ENCODE measurements around the gene EML1.

Gene EML1

DNA sequence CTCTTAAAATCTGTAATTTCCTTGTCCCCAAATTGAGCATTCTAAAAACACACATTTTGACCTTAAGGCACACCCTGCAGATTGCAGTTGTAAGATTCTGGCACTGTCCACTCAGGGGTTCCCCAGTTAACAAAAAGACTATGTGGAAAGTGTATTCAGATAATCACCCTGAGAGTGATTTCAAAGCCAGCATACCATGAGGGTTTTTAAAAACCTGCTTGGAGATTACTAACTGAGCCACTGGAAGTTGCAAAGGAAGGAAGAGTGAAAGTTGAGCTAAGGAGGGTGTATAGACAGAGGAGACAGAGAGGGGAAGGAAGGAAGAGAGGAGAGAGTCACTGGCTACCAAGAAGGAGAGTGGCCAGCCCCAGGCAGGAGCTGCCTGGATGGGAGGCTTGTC lies 82.6 kb downstream of the EML1 start:
- no peaks in the 10 kb centered on the region for H3K9me3 ChIP-seq
- H3K36me3 ChIP-seq: no peaks in the 10 kb centered on the region
- no peak for TF ChIP-seq CTCF (IDR thresholded peaks at IDR 0.05)
- no peak overlapping the region for H3K27ac ChIP-seq
- peaks cover 78% of the 10 kb centered on the region for H3K27me3 ChIP-seq
- no peak overlapping the region for H3K4me3 ChIP-seq (ENCODE audit: low read depth in 1 of 2, low read length in 1 of 2)
- no peaks in the 10 kb centered on the region for H3K4me1 ChIP-seq (ENCODE audit: control insufficient read depth in 1 of 2, insufficient read depth in 1 of 2, low read depth in 1 of 2, low read length in 1 of 2)

- no peak for TF ChIP-seq CTCF (IDR thresholded peaks at IDR 0.05)
These were observed 83.2 kb downstream of the EML1 start for GRCh38 chr14:99876406-99876805.

DNA sequence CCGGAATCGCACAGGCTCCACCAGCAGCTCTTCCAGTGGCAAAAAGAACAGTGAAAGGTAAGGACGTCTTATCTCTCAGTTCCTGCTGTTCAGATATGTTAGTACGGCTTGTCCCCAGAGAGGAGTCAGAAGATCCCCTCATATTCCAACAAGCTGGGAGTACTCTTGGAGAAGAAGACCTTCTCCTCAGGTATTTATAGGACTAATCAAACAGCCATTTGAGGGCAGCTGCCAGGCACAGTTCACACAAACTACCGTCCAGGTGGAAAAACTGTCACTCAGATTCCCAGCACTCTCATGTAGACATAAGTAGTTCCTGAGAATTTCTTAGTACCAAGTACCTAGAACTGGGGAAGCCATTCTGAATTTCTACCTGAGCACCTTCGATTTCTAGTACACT lies 85.3 kb downstream of the EML1 start:
- Histone ChIP-seq H3K4me3 (ENCODE audit: low read depth in 1 of 2, low read length in 1 of 2) (no peak overlapping the region), H3K36me3 (no peaks in the 10 kb centered on the region), H3K27me3 (peaks cover 74% of the 10 kb centered on the region), H3K4me1 (ENCODE audit: control insufficient read depth in 1 of 2, insufficient read depth in 1 of 2, low read depth in 1 of 2, low read length in 1 of 2) (no peaks in the 10 kb centered on the region), H3K9me3 (no peaks in the 10 kb centered on the region), H3K27ac (no peak overlapping the region)
- no peak for TF ChIP-seq CTCF (IDR thresholded peaks at IDR 0.05)

More at GRCh38 chr14:99876406-99876805, 83.2 kb downstream of the EML1 start:
- Histone ChIP-seq H3K9me3 (no peaks in the 10 kb centered on the region), H3K4me3 (ENCODE audit: low read depth in 1 of 2, low read length in 1 of 2) (no peak overlapping the region), H3K4me1 (ENCODE audit: control insufficient read depth in 1 of 2, insufficient read depth in 1 of 2, low read depth in 1 of 2, low read length in 1 of 2) (no peaks in the 10 kb centered on the region), H3K36me3 (no peaks in the 10 kb centered on the region), H3K27ac (no peak overlapping the region), H3K27me3 (peaks cover 84% of the 10 kb centered on the region)

- Histone ChIP-seq H3K27ac (no peak overlapping the region), H3K9me3 (no peaks in the 10 kb centered on the region), H3K4me3 (ENCODE audit: low read depth in 1 of 2, low read length in 1 of 2) (no peak overlapping the region), H3K4me1 (ENCODE audit: control insufficient read depth in 1 of 2, insufficient read depth in 1 of 2, low read depth in 1 of 2, low read length in 1 of 2) (no peaks in the 10 kb centered on the region), H3K36me3 (no peaks in the 10 kb centered on the region), H3K27me3 (peaks cover 64% of the 10 kb centered on the region)
- TF ChIP-seq CTCF (IDR thresholded peaks at IDR 0.05): no peak
These were observed 86.4 kb downstream of the EML1 start for GRCh38 chr14:99879401-99880295.

DNA sequence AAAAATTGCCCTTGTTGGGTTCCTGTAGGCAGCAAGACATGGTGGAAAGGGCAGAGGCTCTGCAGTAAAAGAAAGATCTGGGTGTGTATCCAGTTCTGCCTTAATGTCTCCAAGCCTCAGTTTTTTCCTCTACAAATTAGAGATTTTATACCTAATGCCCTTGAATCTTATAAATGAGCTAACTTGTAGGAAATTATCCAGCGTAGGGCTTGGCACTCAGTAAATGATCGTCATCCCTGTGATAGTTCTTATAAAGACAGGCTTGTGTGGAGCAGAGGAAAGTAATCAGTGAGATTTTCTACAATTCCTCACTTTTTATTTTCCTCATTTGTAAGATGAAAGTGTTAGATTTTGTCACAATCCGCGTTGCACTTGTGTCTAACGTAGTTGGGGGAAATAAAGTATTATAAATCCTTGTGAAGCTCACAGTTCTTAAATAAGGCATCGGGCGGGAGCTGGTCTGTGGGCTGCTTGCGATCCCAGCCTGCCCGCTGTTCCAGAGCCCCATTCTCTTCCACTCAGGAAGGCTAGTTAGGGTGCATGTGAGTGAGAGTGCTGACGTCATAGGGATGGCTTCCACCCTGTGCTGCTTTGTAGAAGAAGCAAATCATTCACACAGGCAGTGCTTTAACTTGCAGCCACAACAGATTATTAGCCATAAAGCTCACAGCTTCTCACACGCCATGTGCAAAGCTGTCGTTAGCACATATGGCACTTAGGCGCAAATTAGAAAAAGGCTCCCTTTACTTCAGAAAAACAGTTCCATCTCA lies 87.6 kb downstream of the EML1 start:
- Histone ChIP-seq H3K27me3 (peaks cover 56% of the 10 kb centered on the region), H3K9me3 (no peaks in the 10 kb centered on the region), H3K4me1 (ENCODE audit: control insufficient read depth in 1 of 2, insufficient read depth in 1 of 2, low read depth in 1 of 2, low read length in 1 of 2) (no peaks in the 10 kb centered on the region), H3K36me3 (no peaks in the 10 kb centered on the region), H3K27ac (no peak overlapping the region), H3K4me3 (ENCODE audit: low read depth in 1 of 2, low read length in 1 of 2) (no peak overlapping the region)
- no peak for TF ChIP-seq CTCF (IDR thresholded peaks at IDR 0.05)

Measured in neutrophil (primary cell).